ENCODE results near the gene GAREM2. TPM values are rescaled to one million over a fixed set of nuclear protein-coding genes. Genes with fewer than 3 reads are reported as not detected.

GAREM2 gene
- polyA plus RNA-seq, 1 of the 3 experiments (the other 2 are of a cell fraction) = 3.7 TPM

DNA sequence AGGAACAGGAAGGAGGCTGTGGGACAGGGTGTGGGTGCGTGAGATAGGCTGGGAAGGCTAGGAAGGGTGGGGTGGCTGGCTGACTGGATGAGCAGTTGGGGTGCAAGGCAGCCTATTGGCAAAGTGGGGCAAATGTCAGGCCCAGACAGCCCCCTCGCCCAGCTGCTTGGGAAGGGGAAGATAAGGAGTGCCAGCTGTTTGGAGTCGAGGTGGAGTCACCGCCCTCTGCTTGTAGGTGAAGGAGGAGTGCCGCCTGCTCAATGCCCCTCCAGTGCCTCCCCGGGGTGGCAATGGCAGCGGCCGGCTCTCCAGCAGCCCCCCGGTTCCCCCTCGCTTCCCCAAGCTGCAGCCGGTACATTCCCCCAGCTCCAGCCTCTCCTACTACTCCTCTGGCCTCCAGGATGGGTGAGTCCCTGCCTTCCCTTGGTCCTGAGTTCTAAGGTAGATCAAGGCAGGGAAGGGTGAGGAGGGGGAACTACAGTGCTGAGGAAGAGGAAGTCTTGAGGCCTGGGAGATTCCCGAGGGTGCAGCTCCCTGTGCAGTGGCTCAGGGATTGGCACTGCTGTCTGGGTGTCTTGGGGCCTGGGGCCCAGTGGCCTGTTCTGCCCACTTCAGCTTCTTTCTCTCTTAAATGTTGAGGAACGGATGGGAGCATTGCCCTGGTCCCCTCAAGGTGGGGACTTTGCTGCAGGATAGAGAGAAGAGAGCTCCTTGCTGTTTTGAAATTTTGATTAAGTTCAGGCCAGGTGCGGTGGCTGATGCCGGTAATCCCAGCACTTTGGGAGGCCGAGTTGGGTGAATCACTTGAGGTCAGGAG is 13.3 kb downstream of the GAREM2 start (continued):
- TF ChIP-seq, protein P1, sequence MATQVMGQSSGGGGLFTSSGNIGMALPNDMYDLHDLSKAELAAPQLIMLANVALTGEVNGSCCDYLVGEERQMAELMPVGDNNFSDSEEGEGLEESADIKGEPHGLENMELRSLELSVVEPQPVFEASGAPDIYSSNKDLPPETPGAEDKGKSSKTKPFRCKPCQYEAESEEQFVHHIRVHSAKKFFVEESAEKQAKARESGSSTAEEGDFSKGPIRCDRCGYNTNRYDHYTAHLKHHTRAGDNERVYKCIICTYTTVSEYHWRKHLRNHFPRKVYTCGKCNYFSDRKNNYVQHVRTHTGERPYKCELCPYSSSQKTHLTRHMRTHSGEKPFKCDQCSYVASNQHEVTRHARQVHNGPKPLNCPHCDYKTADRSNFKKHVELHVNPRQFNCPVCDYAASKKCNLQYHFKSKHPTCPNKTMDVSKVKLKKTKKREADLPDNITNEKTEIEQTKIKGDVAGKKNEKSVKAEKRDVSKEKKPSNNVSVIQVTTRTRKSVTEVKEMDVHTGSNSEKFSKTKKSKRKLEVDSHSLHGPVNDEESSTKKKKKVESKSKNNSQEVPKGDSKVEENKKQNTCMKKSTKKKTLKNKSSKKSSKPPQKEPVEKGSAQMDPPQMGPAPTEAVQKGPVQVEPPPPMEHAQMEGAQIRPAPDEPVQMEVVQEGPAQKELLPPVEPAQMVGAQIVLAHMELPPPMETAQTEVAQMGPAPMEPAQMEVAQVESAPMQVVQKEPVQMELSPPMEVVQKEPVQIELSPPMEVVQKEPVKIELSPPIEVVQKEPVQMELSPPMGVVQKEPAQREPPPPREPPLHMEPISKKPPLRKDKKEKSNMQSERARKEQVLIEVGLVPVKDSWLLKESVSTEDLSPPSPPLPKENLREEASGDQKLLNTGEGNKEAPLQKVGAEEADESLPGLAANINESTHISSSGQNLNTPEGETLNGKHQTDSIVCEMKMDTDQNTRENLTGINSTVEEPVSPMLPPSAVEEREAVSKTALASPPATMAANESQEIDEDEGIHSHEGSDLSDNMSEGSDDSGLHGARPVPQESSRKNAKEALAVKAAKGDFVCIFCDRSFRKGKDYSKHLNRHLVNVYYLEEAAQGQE (IDR thresholded peaks at IDR 0.05; ENCODE audit: low read depth, low read length) = no peak

DNA sequence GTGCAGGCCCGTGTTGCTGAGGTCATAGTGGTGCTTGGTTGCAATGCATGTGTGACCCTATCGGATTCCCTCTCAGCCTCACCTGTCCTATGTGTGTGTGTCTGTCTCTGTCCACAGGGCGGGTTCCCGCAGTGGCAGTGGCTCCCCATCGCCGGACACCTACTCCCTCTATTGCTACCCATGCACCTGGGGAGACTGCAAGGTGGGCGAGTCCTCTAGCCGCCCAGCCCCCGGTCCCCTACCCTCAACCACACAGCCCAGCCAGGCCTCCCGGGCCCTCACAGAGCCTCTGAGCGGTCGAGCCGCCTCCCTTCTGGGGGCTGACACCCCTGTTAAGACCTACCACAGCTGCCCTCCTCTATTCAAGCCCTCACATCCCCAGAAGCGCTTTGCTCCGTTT is 14.2 kb downstream of the GAREM2 start:
- no peak overlapping the region for H3K27ac ChIP-seq (ENCODE audit: low read depth in 2 of 2, low read length in 1 of 2)
- WGBS (ENCODE audit: low lambda C conversion rate) = 93% methylated on average over 11 of the region's 15 CpGs
- no peaks in the 10 kb centered on the region for H3F3A ChIP-seq (replicated peaks; ENCODE audit: insufficient read depth)
- no peak overlapping the region for H3K4me3 ChIP-seq (ENCODE audit: low read depth in 2 of 2, low read length in 1 of 2)
- H3K9me3 ChIP-seq = no peaks in the 10 kb centered on the region
- peak; percentile 22 for DNase-seq
- no peaks in the 10 kb centered on the region for H3K79me2 ChIP-seq (ENCODE audit: insufficient read depth)
- H3K27me3 ChIP-seq (ENCODE audit: insufficient read depth) = no peaks in the 10 kb centered on the region
- POLR2A ChIA-PET = no interaction called here
- TF ChIP-seq TCF12 (IDR thresholded peaks at IDR 0.05) = no peak
- H3K9me2 ChIP-seq = no peaks in the 10 kb centered on the region
- H4K20me1 ChIP-seq (ENCODE audit: insufficient read depth) = no peaks in the 10 kb centered on the region
- H3K36me3 ChIP-seq (replicated peaks in 1 of 2; ENCODE audit: control insufficient read depth in 1 of 2, insufficient read depth in 2 of 2, low read length in 1 of 2) = peaks cover 6 to 21% of the 10 kb centered on the region in 2 experiments
- no peak overlapping the region for H3K9ac ChIP-seq
- no peaks in the 10 kb centered on the region; a peak in 1 of 4 replicates for H3K4me1 ChIP-seq (ENCODE audit: control insufficient read depth in 1 of 2, insufficient read depth in 2 of 2, low read depth in 1 of 2, low read length in 1 of 2)
- CTCF ChIA-PET = interaction anchor here (1.0 to 1.2 kb wide), 2 partner anchors 9 to 22 kb away, joined by 3 read pairs; no protein-coding TSS in a partner anchor
- H3K4me2 ChIP-seq = no peak overlapping the region
- H2AFZ ChIP-seq (ENCODE audit: low read depth) = no peak overlapping the region

DNA sequence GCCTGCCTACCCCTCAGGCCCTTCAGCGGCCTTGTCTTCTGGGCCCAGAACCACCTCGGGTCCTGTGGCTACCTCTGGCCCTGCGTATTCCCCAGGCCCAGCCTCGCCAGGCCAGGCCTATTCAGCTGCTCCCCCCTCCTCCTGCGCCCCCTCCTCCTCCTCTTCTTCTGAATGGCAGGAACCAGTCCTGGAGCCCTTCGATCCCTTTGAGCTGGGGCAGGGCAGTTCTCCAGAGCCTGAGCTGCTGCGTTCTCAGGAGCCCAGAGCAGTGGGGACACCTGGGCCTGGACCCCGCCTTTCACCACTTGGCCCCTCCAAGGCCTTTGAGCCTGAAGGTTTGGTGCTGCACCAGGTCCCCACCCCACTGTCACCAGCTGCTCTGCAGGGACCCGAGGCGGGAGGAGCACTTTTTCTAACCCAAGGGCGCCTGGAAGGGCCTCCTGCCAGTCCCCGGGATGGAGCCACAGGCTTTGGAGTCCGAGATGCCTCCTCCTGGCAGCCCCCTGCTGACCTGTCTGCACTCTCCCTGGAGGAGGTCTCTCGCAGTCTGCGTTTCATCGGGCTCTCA is 14.7 kb downstream of the GAREM2 start:
- H3K9me2 ChIP-seq = no peaks in the 10 kb centered on the region
- no peaks in the 10 kb centered on the region for H3K27me3 ChIP-seq (ENCODE audit: insufficient read depth)
- no peak overlapping the region for H3K4me2 ChIP-seq
- peaks cover 11 to 22% of the 10 kb centered on the region in 2 experiments for H3K36me3 ChIP-seq (replicated peaks in 1 of 2; ENCODE audit: control insufficient read depth in 1 of 2, insufficient read depth in 2 of 2, low read length in 1 of 2)
- WGBS (ENCODE audit: low lambda C conversion rate) = 89% methylated on average over 11 of the region's 16 CpGs
- H3F3A ChIP-seq (replicated peaks; ENCODE audit: insufficient read depth) = no peaks in the 10 kb centered on the region
- H2AFZ ChIP-seq (ENCODE audit: low read depth) = no peak overlapping the region
- no peaks in the 10 kb centered on the region for H4K20me1 ChIP-seq (ENCODE audit: insufficient read depth)
- H3K27ac ChIP-seq (ENCODE audit: low read depth in 2 of 2, low read length in 1 of 2) = no peak overlapping the region
- ChIA-PET POLR2A (no interaction called here), CTCF (interaction anchor here (0.7 to 1.2 kb wide), 3 partner anchors 9 to 96 kb away, joined by 3 read pairs; no protein-coding TSS in a partner anchor)
- TF ChIP-seq, protein P2, sequence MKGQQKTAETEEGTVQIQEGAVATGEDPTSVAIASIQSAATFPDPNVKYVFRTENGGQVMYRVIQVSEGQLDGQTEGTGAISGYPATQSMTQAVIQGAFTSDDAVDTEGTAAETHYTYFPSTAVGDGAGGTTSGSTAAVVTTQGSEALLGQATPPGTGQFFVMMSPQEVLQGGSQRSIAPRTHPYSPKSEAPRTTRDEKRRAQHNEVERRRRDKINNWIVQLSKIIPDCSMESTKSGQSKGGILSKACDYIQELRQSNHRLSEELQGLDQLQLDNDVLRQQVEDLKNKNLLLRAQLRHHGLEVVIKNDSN (IDR thresholded peaks at IDR 0.05; ENCODE audit: borderline replicate concordance, low read depth) = no peak
- TF ChIP-seq JUND (IDR thresholded peaks at IDR 0.05) = no peak
- peak; percentile 26 for DNase-seq
- H3K9me3 ChIP-seq = no peaks in the 10 kb centered on the region
- no peak overlapping the region for H3K4me3 ChIP-seq (ENCODE audit: low read depth in 2 of 2, low read length in 1 of 2)
- H3K79me2 ChIP-seq (ENCODE audit: insufficient read depth) = no peaks in the 10 kb centered on the region
- no peak overlapping the region for H3K9ac ChIP-seq
- no peaks in the 10 kb centered on the region; a peak in 1 of 4 replicates for H3K4me1 ChIP-seq (ENCODE audit: control insufficient read depth in 1 of 2, insufficient read depth in 2 of 2, low read depth in 1 of 2, low read length in 1 of 2)
